NCI-H2196 treated with DMSO at 0.1 percent for 48 hours (cell line): Measurements from ENCODE around the gene DNASE2.
A peak's percentile ranks its signal among the peaks of the same experiment; 100 is the strongest.
"Not testable (repeated sequence)": the region's sequence is repeated elsewhere in the genome, so short reads cannot be mapped to it uniquely, and the experiment has no call there.

Experiments used
- DNase-seq: peaks from one replicate; lab custom pipeline; 2025; ENCODE audit not compliant: unreplicated experiment; lab: John Stamatoyannopoulos, UW

DNASE2 gene

DNA sequence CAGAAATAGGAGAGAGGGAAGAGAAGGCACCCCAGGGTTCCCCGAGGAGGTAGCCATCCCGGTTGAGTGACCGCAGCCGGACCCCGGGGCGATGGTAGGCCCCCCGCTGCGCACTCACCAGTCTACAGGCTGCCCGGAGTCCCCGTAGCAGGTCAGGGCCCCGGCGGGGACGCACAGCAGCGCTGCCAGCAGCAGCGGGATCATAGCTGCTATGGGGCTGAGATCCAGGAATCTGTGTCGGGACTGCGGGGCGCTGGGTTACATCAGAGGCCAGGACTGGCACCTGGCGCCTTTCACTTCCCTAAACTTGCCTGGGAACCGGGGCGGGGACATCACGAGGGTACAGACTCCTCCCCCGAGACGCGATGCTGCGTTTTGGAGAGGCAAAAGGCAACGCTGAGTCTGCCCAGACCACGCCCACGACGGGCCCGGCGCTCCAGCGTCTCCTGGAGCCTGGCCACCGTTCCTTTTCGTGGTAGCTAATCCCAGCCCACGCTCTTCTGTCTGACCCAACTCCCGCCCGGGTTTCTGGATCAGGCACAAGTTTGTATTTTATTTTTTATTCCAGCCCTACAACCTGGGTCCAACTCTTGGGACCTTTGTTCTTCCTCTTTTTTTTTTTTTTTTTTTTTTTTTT lies at the start of gene DNASE2:
DNASE2 (minus strand) TSS at position 278 of the 637 bp plus-strand sequence; CDS start at position 204, 74 bp downstream.
- DNase-seq, result peak; percentile 92

DNA sequence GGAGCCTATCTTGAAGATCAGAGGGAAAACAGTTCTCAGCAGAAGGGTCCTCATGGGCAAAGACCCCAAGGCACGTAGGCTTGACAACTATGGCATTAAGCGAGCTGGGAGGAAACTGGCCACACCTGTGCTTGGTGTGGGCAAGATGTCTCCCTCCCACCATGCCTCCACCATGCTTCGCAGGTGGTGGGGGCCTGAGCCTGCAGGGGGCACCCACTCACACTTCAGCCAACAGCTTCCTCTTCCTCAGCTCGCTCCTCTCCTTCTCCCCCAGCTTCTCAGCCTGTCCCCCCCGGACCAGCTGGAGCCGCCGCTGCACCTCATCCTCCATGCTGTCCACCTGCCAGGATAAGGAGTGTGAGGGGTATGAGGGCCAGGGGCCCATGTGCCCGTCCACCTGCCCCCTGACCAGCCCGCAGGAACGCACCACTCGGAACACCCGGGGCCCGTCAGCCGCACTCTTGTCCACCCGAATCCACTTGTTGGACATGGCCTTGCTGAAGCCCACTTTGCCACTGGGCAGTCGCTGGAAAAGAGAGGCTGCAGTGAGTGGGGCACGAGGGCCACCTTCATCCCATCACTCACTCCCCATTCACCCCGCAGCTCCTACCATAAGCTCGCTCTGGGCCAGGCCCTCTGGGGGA lies 48.9 kb upstream of the DNASE2 start:
- no peak for DNase-seq

GRCh38 chr19:12924621-12925310 lies 43.5 kb upstream of the DNASE2 start:
- DNase-seq, result no peak

- no peak for DNase-seq
Measured at GRCh38 chr19:12922959-12923358, 41.7 kb upstream of the DNASE2 start.

- DNase-seq, result no peak
Measured at GRCh38 chr19:12921047-12921446, 39.8 kb upstream of the DNASE2 start.

- DNase-seq, result no peak
Measured at GRCh38 chr19:12918253-12918652, 37.0 kb upstream of the DNASE2 start.

DNA sequence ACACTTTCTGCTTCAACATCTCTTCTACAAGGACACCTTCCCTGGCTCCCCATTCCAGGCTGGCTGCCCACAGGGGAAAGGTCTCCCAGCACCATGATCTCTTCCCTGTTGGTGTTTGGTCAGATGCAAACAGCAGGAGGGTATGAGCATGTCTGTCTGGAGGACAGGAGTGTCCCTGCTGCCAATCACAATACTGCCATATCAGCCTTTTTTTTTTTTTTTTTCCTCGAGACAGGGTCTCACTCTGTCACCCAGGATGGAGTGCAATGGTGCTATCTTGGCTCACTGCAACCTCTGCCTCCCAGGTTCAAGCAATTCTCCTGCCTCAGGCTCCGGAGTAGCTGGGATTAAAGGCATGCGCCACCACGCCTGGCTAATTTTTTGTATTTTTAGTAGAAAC lies 34.6 kb upstream of the DNASE2 start:
- not testable (repeated sequence) for DNase-seq

GRCh38 chr19:12913851-12914690 lies 32.8 kb upstream of the DNASE2 start:
- peak; percentile 13 for DNase-seq

DNA sequence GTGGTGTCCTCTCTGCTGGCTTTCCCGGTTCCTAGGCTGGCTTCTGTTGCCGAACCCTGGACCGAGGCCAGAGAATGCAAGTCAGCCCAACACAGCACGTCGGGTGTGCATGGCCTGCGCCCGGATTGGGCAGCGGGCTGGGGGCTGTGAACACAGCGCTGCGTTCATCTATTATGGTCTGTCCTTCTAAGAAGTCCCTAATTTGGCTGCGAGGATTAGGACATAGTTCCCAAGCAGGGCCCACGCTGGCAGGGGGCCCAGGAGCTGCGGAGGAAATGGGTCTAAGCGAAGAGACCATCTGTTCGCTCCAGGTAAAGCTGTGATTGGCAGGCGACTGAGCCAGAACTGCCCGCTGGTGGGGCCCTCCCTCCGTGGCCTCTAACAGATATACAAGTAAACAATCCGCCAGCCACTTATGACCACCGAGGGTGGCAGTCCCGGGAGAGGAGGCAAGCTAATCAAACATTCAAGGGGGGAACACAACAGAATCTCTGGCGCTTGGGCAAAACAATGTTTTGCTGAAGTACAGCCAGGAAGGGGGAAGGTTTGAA lies 31.8 kb upstream of the DNASE2 start:
- peak; percentile 98 for DNase-seq

GRCh38 chr19:12912571-12912970 lies 31.3 kb upstream of the DNASE2 start:
- DNase-seq, result peak; percentile 67

DNA sequence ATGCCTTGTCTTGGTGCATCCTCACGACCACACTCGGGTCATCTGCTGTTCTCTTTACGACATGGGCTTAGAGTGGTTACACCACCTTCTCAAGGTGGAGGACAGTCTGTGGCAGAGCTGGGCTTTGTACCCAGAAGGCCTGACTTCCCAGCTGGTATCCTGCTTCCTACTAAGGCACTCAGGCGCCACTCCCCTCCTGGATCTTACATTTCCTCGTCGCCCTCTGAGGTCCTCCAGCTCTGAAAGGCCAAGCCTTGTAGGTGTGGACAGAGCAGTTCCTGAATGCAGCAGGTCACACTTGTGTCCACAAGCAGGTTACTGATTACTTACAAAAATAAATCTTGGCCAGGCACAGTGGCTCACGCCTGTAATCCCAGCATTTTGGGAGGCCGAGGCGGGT lies 25.9 kb upstream of the DNASE2 start:
- no peak for DNase-seq

- no peak for DNase-seq
Measured at GRCh38 chr19:12899891-12900518, 18.8 kb upstream of the DNASE2 start.

- DNase-seq, result no peak
Measured at GRCh38 chr19:12896460-12896859, 15.2 kb upstream of the DNASE2 start.

GRCh38 chr19:12893582-12893981 lies 12.3 kb upstream of the DNASE2 start:
- no peak for DNase-seq

DNA sequence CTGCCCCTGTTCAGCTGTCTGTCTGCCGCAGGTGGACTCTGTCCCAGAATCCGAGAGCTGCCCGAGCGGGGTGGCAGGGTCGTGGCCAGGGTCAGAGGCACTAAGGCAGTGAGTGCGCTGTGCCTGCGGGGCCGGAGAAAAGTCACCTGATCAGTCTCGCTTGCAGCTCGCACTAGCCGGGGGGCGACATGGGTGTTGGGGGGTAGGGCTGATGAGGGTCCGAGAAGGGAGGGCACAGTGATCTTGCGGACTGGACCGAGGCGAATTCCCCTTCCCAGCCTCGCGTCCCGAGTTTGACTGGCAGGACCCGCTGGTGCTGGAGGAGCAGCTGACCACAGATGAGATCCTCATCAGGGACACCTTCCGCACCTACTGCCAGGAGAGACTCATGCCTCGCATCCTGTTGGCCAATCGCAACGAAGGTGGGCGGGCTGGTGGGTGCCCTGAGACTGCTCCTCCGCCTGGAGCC lies 10.3 kb upstream of the DNASE2 start:
- no peak for DNase-seq

- peak; percentile 100 for DNase-seq
Measured at GRCh38 chr19:12890787-12891552, 9.7 kb upstream of the DNASE2 start, which contains the start of gene GCDH. Gene GCDH, plus strand, starts transcription at chr19:12891160. Its CDS starts 145 bp downstream, at chr19:12891305.

DNA sequence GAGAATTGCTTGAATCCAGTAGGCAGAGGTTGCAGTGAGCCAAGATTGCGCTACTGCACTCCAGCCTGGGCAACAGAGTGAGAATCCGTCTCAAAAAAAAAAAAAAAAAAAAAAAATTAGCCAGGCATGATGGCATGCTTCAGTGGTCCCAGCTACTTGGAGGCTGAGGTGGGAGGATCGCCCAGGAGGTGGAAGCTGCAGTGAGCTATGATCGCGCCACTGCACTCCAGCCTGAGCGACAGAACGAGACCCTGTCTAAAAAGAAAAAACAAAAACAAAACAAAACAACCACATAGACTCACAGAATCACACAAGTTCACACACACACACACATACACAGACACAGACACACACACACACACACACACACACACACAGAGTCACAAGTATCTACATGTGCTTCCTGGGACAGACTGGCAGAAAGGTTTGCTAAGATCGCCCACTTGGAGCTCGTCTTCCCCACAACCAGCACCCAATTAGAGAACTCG lies 9.1 kb upstream of the DNASE2 start:
- not testable (repeated sequence) for DNase-seq

DNA sequence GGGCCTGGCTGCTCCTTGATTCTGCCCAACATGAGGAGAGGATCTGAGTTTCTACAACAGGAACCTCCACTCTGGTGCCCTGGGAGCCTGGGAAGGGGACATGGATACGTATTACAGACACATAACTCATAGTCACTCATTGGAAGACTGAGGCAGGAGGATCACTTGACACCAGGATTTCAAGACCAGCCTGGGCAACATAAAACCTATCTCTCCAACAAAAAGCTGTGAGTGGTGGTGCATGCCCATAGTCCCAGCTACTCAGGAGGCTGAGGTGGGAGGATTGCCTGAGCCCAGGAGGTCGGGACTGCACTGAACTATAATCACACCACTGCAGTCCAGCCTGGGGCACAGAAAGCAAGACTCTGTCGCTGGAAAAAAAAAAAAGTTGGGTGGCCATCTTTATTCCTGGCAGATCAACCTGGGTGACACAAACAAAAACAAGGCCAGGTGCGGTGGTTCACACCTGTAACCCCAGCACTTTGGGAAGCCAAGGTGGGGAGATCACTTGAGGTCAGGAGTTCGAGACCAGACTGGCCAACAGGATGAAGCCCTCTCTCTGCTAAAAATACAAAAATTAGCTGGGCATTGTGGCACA lies 6.9 kb upstream of the DNASE2 start:
- no peak for DNase-seq
